HepG2 (cell line): Measurements from ENCODE around the gene IAH1. TPM values are rescaled to one million over a fixed set of nuclear protein-coding genes. Genes with fewer than 3 reads are reported as not detected.

Experiments
- AGO2 ChIP-seq: fragments of 200-400 bp; formaldehyde crosslinking; optimal IDR thresholded peaks from 2 replicates; pipeline ENCODE3; 2017; ENCODE audit warnings: mild to moderate bottlenecking, low read depth, low read length, moderate library complexity
- ATF7-NPFF ChIP-seq: sonication (generic); formaldehyde crosslinking; IDR thresholded peaks from 2 replicates; pipeline ENCODE4 v1.8.1; 2023; ENCODE audit warnings: mild to moderate bottlenecking, low read depth, missing genetic modification reagents, moderate library complexity
- CBX2 ChIP-seq, 2 experiments: fragments of 200-600 bp in 1 of 2; sonication (generic); formaldehyde crosslinking in 1 of 2; IDR thresholded peaks; 2 replicates each; pipeline versions ENCODE4 v1.7.0 to v1.8.1; 2018 to 2022; ENCODE audit warnings: low read depth in 2 of 2, low read length in 1 of 2, mild to moderate bottlenecking in 1 of 2, missing genetic modification reagents in 1 of 2
- ERF ChIP-seq: IDR thresholded peaks from 2 replicates; pipeline ENCODE4 v1.6.1; 2018; ENCODE audit warnings: missing biosample characterization, missing genetic modification reagents
- LRRFIP1 ChIP-seq: sonication (generic); formaldehyde crosslinking; conservative IDR thresholded peaks from 2 replicates; pipeline ENCODE4 v1.4.0; 2020; ENCODE audit warnings: missing genetic modification reagents
- MYC ChIP-seq: sonication (generic); formaldehyde crosslinking; IDR thresholded peaks from 2 replicates; pipeline ENCODE4 v1.9.0; 2021; ENCODE audit warnings: missing genetic modification reagents, borderline replicate concordance
- NFATC3 ChIP-seq: sonication (generic); formaldehyde crosslinking; IDR thresholded peaks from 2 replicates; pipeline ENCODE4 v1.5.1; 2020; ENCODE audit warnings: mild to moderate bottlenecking, missing genetic modification reagents
- NFKB2 ChIP-seq: sonication (generic); formaldehyde crosslinking; IDR thresholded peaks from 2 replicates; pipeline ENCODE4 v1.4.0; 2020; ENCODE audit warnings: missing genetic modification reagents, borderline replicate concordance
- NR2F2 ChIP-seq: IDR thresholded peaks from 2 replicates; pipeline ENCODE4 v1.6.1; 2012; ENCODE audit warnings: low read depth, inconsistent platforms, borderline replicate concordance
- RFX5 ChIP-seq: IDR thresholded peaks from 2 replicates; pipeline ENCODE4 v1.6.1; 2011; ENCODE audit warnings: low read depth, low read length, improper control_type of control experiment
- SALL1 ChIP-seq: sonication (generic); formaldehyde crosslinking; IDR thresholded peaks from 2 replicates; pipeline ENCODE4 v1.8.0; 2022; ENCODE audit warnings: mild to moderate bottlenecking, missing genetic modification reagents
- SRSF9 ChIP-seq: fragments of 200-400 bp; formaldehyde crosslinking; IDR thresholded peaks from 2 replicates; pipeline ENCODE4 v1.6.1; 2018; ENCODE audit warnings: borderline replicate concordance, mild to moderate bottlenecking, low read depth, low read length; ENCODE audit not compliant: insufficient read depth, poor library complexity, severe bottlenecking
- TGIF2 ChIP-seq: IDR thresholded peaks from 2 replicates; pipeline ENCODE4 v1.6.1; 2016; ENCODE audit warnings: control low read depth, missing compliant biosample characterization
- ZNF121 ChIP-seq: sonication (generic); formaldehyde crosslinking; IDR thresholded peaks from 2 replicates; pipeline ENCODE4 v1.5.0; 2020; ENCODE audit warnings: mild to moderate bottlenecking, missing genetic modification reagents
- ZNF205 ChIP-seq: IDR thresholded peaks from 2 replicates; pipeline ENCODE4 v1.6.1; 2018; ENCODE audit warnings: missing biosample characterization, missing genetic modification reagents
- ZNF224 ChIP-seq: sonication (generic); formaldehyde crosslinking; IDR thresholded peaks from 2 replicates; pipeline ENCODE4 v1.5.0; 2020; ENCODE audit warnings: mild to moderate bottlenecking, missing genetic modification reagents
- ZNF274 ChIP-seq: sonication (generic); formaldehyde crosslinking; IDR thresholded peaks from 2 replicates; pipeline ENCODE4 v1.5.1; 2020; ENCODE audit warnings: mild to moderate bottlenecking, missing genetic modification reagents
- ZNF282 ChIP-seq: fragments of 450-650 bp; IDR thresholded peaks from 2 replicates; pipeline ENCODE4 v1.6.1; 2018; ENCODE audit not compliant: partially characterized antibody
- ZNF296 ChIP-seq: sonication (generic); formaldehyde crosslinking; conservative IDR thresholded peaks from 2 replicates; pipeline ENCODE4 v1.5.0; 2020; ENCODE audit warnings: mild to moderate bottlenecking, missing genetic modification reagents
- ZNF550 ChIP-seq: sonication (generic); formaldehyde crosslinking; IDR thresholded peaks from 2 replicates; pipeline ENCODE4 v1.4.0; 2020; ENCODE audit warnings: mild to moderate bottlenecking, missing genetic modification reagents, borderline replicate concordance
- ZNF619 ChIP-seq: sonication (generic); formaldehyde crosslinking; IDR thresholded peaks from 2 replicates; pipeline ENCODE4 v1.4.0; 2020; ENCODE audit warnings: mild to moderate bottlenecking, missing genetic modification reagents
- ZNF660 ChIP-seq: sonication (generic); formaldehyde crosslinking; IDR thresholded peaks from 2 replicates; pipeline ENCODE4 v1.5.1; 2020; ENCODE audit warnings: mild to moderate bottlenecking, low read depth, missing genetic modification reagents, borderline replicate concordance
- ZNF713 ChIP-seq: sonication (generic); formaldehyde crosslinking; IDR thresholded peaks from 2 replicates; pipeline ENCODE4 v1.4.0; 2020; ENCODE audit warnings: mild to moderate bottlenecking, missing genetic modification reagents
- ZNF800 ChIP-seq: sonication (generic); formaldehyde crosslinking; IDR thresholded peaks from 2 replicates; pipeline ENCODE4 v1.4.0; 2020; ENCODE audit warnings: missing genetic modification reagents
- ZNF879 ChIP-seq: sonication (generic); formaldehyde crosslinking; IDR thresholded peaks from 2 replicates; pipeline ENCODE4 v1.8.1; 2023; ENCODE audit warnings: missing genetic modification reagents
- ZNF891 ChIP-seq: sonication (generic); formaldehyde crosslinking; IDR thresholded peaks from 2 replicates; pipeline ENCODE4 v1.5.0; 2020; ENCODE audit warnings: mild to moderate bottlenecking, missing genetic modification reagents
- polyA plus RNA-seq, 8 experiments: library from polyadenylated mRNA; depleted of rRNA in 3 of 8; stranded (reverse) in 7 of 8; unstranded in 1 of 8; fragments of >200 nt; fragmentation: Illumina TruSeq in 4 of 8; extraction: Trizol in 4 of 8; gene quantifications; 2 replicates each; pipeline versions ENCODE4 v1.2.1 to v1.2.3, GENCODE V29; 2011 to 2016; ENCODE audit warnings: low read depth in 4 of 8, missing spikeins in 1 of 8, mixed read lengths in 1 of 8; ENCODE audit not compliant: insufficient read depth in 1 of 8
- total RNA-seq, 5 experiments: library from RNA; depleted of rRNA; stranded (reverse); fragments of >200 nt; fragmentation: Illumina TruSeq; extraction: Trizol; gene quantifications; 2 replicates each; pipeline ENCODE4 v1.2.3, GENCODE V29; 2016; ENCODE audit warnings: low read depth in 1 of 5
- TF ChIP-seq, protein P1 (sequence below): sonication (generic); formaldehyde crosslinking; IDR thresholded peaks from 2 replicates; pipeline ENCODE4 v1.5.0; 2020; ENCODE audit warnings: mild to moderate bottlenecking, missing genetic modification reagents

Gene IAH1
- total and polyA plus RNA-seq, 2 of the 13 experiments (the other 11 are each of a cell fraction or from before 2014, with no cell fraction given), result 43.6 to 44.4 TPM

DNA sequence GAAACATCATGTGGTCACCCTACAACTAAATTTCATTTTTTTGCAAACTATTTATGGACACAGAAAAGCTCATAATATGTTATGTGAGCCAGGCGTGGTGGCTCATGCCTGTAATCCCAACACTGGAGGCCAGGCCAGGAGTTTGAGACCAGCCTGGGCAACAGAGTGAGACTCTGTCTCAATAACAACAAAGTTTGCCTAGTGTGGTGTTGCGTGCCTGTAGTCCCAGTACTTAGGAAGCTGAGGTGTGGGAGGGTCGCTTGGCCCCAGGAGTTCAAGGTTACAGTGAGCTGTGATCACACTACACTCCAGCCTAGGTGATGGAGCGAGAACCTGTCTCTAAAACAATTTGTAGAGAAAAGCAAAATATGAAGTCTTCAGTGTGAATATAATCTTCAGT lies 5.8 kb downstream of the IAH1 start (continued):
- TF ChIP-seq ZNF274 (CRISPR knock-in tag) (0 out of 2 replicates have a peak, but pooled peaks have one; percentile 25), SALL1 (CRISPR knock-in tag) (0 out of 2 replicates have a peak, but pooled peaks have one; percentile 31), ZNF713 (no peak), ZNF550 (CRISPR knock-in tag) (no peak), ZNF660 (CRISPR knock-in tag) (no peak), AGO2 (no peak), CBX2 (IDR thresholded peaks at IDR 0.05; ENCODE audit: low read depth, low read length) (no peak), CBX2 (CRISPR knock-in tag; IDR thresholded peaks at IDR 0.05; ENCODE audit: low read depth) (no peak), ZNF891 (no peak), LRRFIP1 (CRISPR knock-in tag) (no peak), NFKB2 (CRISPR knock-in tag) (no peak), ZNF800 (CRISPR knock-in tag) (no peak), ZNF296 (CRISPR knock-in tag) (no peak), ZNF282 (no peak), NFATC3 (no peak), NR2F2 (0 out of 2 replicates have a peak, but pooled peaks have one; percentile 41), ZNF619 (CRISPR knock-in tag) (no peak), MYC (no peak), ZNF205 (CRISPR knock-in tag) (peak; percentile 95), ATF7-NPFF (CRISPR knock-in tag) (no peak), ERF (CRISPR knock-in tag) (no peak), ZNF224 (no peak), ZNF879 (CRISPR knock-in tag) (no peak), SRSF9 (no peak), TGIF2 (no peak), RFX5 (no peak), ZNF121 (peak; percentile 88)
- TF ChIP-seq, protein P1, sequence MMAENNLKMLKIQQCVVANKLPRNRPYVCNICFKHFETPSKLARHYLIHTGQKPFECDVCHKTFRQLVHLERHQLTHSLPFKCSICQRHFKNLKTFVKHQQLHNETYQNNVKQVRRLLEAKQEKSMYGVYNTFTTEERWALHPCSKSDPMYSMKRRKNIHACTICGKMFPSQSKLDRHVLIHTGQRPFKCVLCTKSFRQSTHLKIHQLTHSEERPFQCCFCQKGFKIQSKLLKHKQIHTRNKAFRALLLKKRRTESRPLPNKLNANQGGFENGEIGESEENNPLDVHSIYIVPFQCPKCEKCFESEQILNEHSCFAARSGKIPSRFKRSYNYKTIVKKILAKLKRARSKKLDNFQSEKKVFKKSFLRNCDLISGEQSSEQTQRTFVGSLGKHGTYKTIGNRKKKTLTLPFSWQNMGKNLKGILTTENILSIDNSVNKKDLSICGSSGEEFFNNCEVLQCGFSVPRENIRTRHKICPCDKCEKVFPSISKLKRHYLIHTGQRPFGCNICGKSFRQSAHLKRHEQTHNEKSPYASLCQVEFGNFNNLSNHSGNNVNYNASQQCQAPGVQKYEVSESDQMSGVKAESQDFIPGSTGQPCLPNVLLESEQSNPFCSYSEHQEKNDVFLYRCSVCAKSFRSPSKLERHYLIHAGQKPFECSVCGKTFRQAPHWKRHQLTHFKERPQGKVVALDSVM (CRISPR knock-in tag), result peak; percentile 35; the same call in 1 of the 2 replicates
